Right lobe of liver (tissue), 6 donors: Measurements from ENCODE around the gene MARVELD1. TPM values are rescaled to one million over a fixed set of nuclear protein-coding genes. Genes with fewer than 3 reads are reported as not detected.

Experiments
- ATAC-seq, 4 donors: fragments of 200-7000 bp; cut with Tn5 transposase; one replicate each; pipeline ENCODE4 v1.9.1; 2020; ENCODE audit warnings: mild to moderate bottlenecking in 4 of 4, moderate library complexity in 4 of 4
- DNase-seq, 3 donors: peaks; one replicate each; pipeline ENCODE4 v3.0.0-alpha.2; 2020
- H3K27ac ChIP-seq, 3 donors: fragments of 200-600 bp; one replicate each; pipeline ENCODE4 v1.8.0; 2022
- H3K27me3 ChIP-seq, 2 donors: fragments of 200-600 bp; one replicate each; pipeline ENCODE4 v1.8.0; 2022
- H3K36me3 ChIP-seq, 4 donors: fragments of 200-600 bp; sonication (generic) in 1 of 4; one replicate each; pipeline versions ENCODE4 v1.5.1 to v1.8.0; 2017 to 2022; ENCODE audit warnings: control low read depth in 1 of 4
- H3K4me1 ChIP-seq, 4 donors: fragments of 200-600 bp; sonication (generic) in 1 of 4; one replicate each; pipeline versions ENCODE4 v1.5.1 to v1.8.0; 2017 to 2022; ENCODE audit warnings: control low read depth in 1 of 4
- H3K4me3 ChIP-seq, 3 donors: fragments of 200-600 bp; one replicate each; pipeline ENCODE4 v1.8.0; 2022
- H3K9me3 ChIP-seq, 4 donors: fragments of 200-600 bp; sonication (generic) in 1 of 4; one replicate each; pipeline versions ENCODE4 v1.5.1 to v1.8.0; 2017 to 2022; ENCODE audit warnings: control low read depth in 1 of 4
- POLR2A ChIP-seq: fragments of 450-650 bp; IDR thresholded peaks from one replicate; pipeline ENCODE4 v1.6.1; 2017; ENCODE audit warnings: antibody characterized with exemption, mild to moderate bottlenecking
- WGBS: methylation state at CpG from one replicate; pipeline ENCODE4 v1.1.6; 2018; ENCODE audit warnings: low coverage, low lambda C conversion rate; ENCODE audit not compliant: insufficient coverage; ENCODE audit errors: missing lambda C conversion rate; 5-methylcytosine and 5-hydroxymethylcytosine counted together
- intact Hi-C, 2 donors: fragments of 100-400 bp; cut with DNase I; formaldehyde crosslinking; loops; one replicate each; pipeline versions ENCODE4 v1.11.2 to v1.14.1; 2022
- total RNA-seq, 6 experiments: library from RNA; depleted of rRNA in 2 of 6; stranded (reverse); fragments of >200 nt in 2 of 6; fragmentation: NEBNext Ultra II Directional in 3 of 6; extraction: Animal tissue kit (Norgen Biotek cat#: 25700) in 3 of 6; gene quantifications; one replicate each; pipeline versions ENCODE4 v1.1.0 to v1.2.4, GENCODE V29; 2016 to 2023
- TF ChIP-seq, protein P1 (sequence below), 4 donors: fragments of 200-600 bp in 3 of 4; fragments of 450-650 bp in 1 of 4; IDR thresholded peaks; one replicate each; pipeline versions ENCODE4 v1.5.1 to v1.8.0; 2016 to 2022; ENCODE audit warnings: antibody characterized with exemption in 4 of 4, mild to moderate bottlenecking in 2 of 4
- donor health status: DM: no; HTN: yes; CAD: no.
- donor health status: DM: no; HTN: no; CAD: no.
- donor health status: DM: no; HTN: no; CAD: no.
- donor health status: DM: no; HTN: yes; CAD: no.
- donor health status: DM: no; HTN: yes; CAD: no.

MARVELD1 gene
- total RNA-seq, 6 experiments from 2014 or later = 1.5 to 3.1 (median 2.3) TPM

DNA sequence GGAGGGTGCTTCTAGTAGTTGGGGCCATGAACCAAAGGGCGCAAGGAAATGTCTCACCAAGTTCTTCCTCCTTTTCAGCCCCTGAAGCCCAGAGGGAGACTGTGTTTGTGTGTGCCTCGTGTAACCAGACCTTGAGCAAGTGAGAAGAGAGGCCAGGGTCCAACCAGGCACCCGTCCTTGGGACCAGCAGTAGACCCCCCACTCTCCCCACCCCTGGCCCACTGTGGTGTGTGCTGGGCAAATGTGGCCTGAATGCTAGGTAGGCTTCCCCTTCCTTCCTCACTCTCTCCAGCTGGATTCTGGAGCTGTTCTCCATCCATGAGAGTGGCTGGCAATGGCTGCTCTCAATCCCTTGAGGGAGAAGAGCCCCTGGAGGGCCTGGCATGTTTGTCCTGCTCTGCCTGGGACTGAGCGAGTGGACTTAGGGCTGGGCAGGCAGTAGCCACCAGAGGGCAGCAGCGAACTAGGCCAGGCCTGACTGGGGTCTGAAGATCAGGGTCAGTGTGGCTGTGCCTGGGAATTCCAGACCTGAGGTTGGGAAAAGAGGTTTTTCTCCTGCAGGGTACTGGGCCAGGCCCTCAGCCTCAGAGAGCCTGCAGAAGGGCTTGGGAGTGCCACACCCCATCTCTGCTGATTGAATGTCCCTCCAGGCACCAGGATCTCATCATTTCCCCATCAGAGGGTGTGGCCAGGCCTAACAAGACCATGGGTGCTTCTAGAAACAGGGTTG lies 45.8 kb downstream of the MARVELD1 start:
- peaks cover 0 to 56% (median 11%) of the 10 kb centered on the region in 4 donors for H3K36me3 ChIP-seq
- no peaks in the 10 kb centered on the region for H3K27me3 ChIP-seq
- intact Hi-C loops = no loop called here
- no peaks in the 10 kb centered on the region for H3K9me3 ChIP-seq
- H3K4me1 ChIP-seq = no peaks in the 10 kb centered on the region
- H3K27ac ChIP-seq = no peak overlapping the region
- 38% methylated on average over 3 of the region's 5 CpGs for WGBS
- no peak overlapping the region for H3K4me3 ChIP-seq
- DNase-seq (peak in 2 of 3 donors; percentile 68 to 69), ATAC-seq (peak; percentile 81 to 89 (median 86))
- TF ChIP-seq, protein P1, sequence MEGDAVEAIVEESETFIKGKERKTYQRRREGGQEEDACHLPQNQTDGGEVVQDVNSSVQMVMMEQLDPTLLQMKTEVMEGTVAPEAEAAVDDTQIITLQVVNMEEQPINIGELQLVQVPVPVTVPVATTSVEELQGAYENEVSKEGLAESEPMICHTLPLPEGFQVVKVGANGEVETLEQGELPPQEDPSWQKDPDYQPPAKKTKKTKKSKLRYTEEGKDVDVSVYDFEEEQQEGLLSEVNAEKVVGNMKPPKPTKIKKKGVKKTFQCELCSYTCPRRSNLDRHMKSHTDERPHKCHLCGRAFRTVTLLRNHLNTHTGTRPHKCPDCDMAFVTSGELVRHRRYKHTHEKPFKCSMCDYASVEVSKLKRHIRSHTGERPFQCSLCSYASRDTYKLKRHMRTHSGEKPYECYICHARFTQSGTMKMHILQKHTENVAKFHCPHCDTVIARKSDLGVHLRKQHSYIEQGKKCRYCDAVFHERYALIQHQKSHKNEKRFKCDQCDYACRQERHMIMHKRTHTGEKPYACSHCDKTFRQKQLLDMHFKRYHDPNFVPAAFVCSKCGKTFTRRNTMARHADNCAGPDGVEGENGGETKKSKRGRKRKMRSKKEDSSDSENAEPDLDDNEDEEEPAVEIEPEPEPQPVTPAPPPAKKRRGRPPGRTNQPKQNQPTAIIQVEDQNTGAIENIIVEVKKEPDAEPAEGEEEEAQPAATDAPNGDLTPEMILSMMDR (IDR thresholded peaks at IDR 0.05) = peak; percentile 59 to 84 (median 82)
- TF ChIP-seq POLR2A = no peak

GRCh38 chr10:97759946-97760345 lies 46.4 kb downstream of the MARVELD1 start:
- H3K36me3 ChIP-seq = peaks cover 0 to 50% (median 7%) of the 10 kb centered on the region in 4 donors
- H3K4me1 ChIP-seq = no peaks in the 10 kb centered on the region
- intact Hi-C loops = no loop called here
- H3K4me3 ChIP-seq = no peak overlapping the region
- ATAC-seq (no peak), DNase-seq (peak in 1 of 3 donors; percentile 24)
- no peak overlapping the region for H3K27ac ChIP-seq
- no peaks in the 10 kb centered on the region for H3K27me3 ChIP-seq
- WGBS = 67% methylated on average over 1 of the region's 5 CpGs
- no peaks in the 10 kb centered on the region for H3K9me3 ChIP-seq
- TF ChIP-seq, protein P1 (IDR thresholded peaks at IDR 0.05) = no peak
- no peak for TF ChIP-seq POLR2A

GRCh38 chr10:97760461-97761257 lies 47.1 kb downstream of the MARVELD1 start:
- DNase-seq (peak in 1 of 3 donors; percentile 47), ATAC-seq (no peak)
- WGBS = 87% methylated on average over 3 of the region's 11 CpGs
- H3K36me3 ChIP-seq = peaks cover 0 to 43% (median 5%) of the 10 kb centered on the region in 4 donors
- intact Hi-C loops = no loop called here
- H3K27me3 ChIP-seq = no peaks in the 10 kb centered on the region
- H3K4me3 ChIP-seq = no peak overlapping the region
- H3K4me1 ChIP-seq = no peaks in the 10 kb centered on the region
- H3K27ac ChIP-seq = no peak overlapping the region
- H3K9me3 ChIP-seq = no peaks in the 10 kb centered on the region
- TF ChIP-seq, protein P1 (IDR thresholded peaks at IDR 0.05) = no peak
- no peak for TF ChIP-seq POLR2A

- Histone ChIP-seq H3K9me3 (no peaks in the 10 kb centered on the region), H3K27ac (no peak overlapping the region), H3K36me3 (peaks cover 0 to 37% (median 4%) of the 10 kb centered on the region in 4 donors), H3K27me3 (no peaks in the 10 kb centered on the region), H3K4me3 (no peak overlapping the region), H3K4me1 (no peaks in the 10 kb centered on the region)
- 92% methylated on average over 7 of the region's 8 CpGs for WGBS
- DNase-seq = peak in 1 of 3 donors; percentile 39
- no peak for ATAC-seq
- TF ChIP-seq POLR2A = no peak
- TF ChIP-seq, protein P1 (IDR thresholded peaks at IDR 0.05) = no peak
- intact Hi-C loops = no loop called here
Observed at GRCh38 chr10:97761331-97761865, 47.9 kb downstream of the MARVELD1 start.
